ENCODE data around the gene MRPS23. TPM values are rescaled to one million over a fixed set of nuclear protein-coding genes. Genes with fewer than 3 reads are reported as not detected.
A peak's percentile ranks its signal among the peaks of the same experiment; 100 is the strongest.

MRPS23 gene
- total RNA-seq, 4 donors from 2014 or later: 12.2 to 17.8 (median 15.0) TPM

DNA sequence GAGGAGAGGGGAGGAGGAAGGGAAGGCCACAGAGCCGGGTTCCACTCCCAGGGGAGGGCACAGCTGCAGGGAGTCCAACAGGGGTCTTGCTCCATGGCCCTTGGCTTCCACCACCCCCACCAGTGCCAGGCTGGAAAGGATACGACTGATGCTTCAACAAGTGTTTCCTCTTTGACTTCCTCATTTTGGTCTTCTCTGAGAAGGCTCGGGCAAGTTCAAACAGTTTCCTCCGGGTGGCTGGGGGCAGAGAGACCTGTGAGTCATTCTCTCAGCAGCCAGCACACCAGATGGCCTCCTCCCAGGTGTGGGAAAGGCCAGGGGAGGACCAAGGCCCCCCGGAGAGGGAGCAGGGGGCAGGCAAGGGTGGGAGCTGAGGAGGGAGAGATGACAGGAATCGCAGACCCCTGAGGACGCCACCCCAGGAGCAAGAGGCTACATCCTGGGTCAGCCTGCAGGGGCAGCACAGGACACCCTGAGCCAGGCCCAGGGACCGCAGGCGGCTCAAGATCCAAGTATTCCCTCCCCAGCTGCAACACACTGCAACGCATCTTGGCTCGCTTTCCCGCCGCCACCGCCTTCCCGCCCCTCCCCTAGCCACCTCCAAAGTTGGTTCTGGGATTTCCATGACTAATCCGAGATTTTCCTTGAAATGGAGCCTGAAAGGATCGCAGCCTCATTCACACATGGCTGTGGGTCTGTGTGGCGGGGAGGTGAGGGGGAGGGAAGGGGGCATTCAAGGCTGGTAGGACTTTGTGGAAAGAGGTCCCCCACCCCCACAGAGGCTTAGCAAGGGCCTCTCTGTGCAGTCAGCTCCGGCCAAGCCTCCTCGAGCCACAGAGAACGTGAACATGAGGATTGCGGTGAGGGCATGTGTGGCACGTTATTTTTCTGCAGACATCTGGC is 18.4 kb upstream of the MRPS23 start:
- WGBS, 2 donors: 9 to 17% methylated on average over 23 of the region's 23 CpGs
- peak; percentile 79 to 95 for DNase-seq (ENCODE audit: low spot score in 2 of 2)
- intact Hi-C loops (cut with DNase I; ENCODE audit: low total_unique reads): no loop called here
- TF ChIP-seq, protein P1, sequence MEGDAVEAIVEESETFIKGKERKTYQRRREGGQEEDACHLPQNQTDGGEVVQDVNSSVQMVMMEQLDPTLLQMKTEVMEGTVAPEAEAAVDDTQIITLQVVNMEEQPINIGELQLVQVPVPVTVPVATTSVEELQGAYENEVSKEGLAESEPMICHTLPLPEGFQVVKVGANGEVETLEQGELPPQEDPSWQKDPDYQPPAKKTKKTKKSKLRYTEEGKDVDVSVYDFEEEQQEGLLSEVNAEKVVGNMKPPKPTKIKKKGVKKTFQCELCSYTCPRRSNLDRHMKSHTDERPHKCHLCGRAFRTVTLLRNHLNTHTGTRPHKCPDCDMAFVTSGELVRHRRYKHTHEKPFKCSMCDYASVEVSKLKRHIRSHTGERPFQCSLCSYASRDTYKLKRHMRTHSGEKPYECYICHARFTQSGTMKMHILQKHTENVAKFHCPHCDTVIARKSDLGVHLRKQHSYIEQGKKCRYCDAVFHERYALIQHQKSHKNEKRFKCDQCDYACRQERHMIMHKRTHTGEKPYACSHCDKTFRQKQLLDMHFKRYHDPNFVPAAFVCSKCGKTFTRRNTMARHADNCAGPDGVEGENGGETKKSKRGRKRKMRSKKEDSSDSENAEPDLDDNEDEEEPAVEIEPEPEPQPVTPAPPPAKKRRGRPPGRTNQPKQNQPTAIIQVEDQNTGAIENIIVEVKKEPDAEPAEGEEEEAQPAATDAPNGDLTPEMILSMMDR (IDR thresholded peaks at IDR 0.05): peak in 1 of 3 donors; percentile 36
- TF ChIP-seq POLR2A (IDR thresholded peaks at IDR 0.05): no peak
- H3K4me3 ChIP-seq (ENCODE audit: low read depth, poor library complexity, severe bottlenecking): no peak overlapping the region

DNA sequence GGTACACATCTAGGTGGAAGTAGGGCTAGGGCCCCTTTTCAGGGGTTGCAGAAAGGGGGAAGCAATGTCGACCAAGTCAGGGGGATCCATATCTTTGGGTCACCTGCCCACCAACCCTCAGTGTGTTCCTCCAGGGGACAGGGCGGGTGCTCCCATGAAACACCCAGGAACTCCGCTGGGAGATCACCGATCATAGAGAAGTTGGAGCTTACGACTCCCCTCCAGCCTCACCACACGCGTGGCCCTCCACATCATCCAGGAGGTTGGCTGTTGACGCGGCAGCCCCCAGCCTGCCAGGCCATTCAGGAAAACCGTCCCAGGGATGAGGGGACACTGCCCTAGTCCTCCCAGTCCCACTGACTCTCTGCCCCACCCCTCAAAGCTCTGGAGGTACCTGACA is 17.3 kb upstream of the MRPS23 start:
- no peak for TF ChIP-seq POLR2A (IDR thresholded peaks at IDR 0.05)
- TF ChIP-seq, protein P1 (IDR thresholded peaks at IDR 0.05): no peak

DNA sequence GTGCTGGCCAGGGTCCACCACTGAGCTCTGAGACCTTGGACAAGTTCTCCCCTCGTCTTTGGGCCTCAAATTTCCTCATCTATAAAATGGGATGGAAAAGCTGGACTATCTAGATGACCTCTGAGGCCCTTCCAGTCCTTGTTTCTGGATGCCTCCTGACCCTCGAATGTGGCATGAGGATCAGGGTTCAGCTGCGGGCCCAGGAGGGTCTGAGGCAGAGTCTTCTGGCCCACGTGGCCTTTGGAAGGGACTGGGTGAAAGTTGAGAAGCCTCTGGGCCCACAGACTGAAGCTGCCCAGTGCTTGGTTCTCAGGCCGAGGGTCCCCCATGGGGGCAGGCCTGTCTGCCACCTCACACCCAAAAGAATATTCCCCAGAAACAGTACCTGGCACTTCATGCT is 16.9 kb upstream of the MRPS23 start:
- 94 to 100% methylated on average over 5 of the region's 5 CpGs for WGBS, 2 donors
- intact Hi-C loops (cut with DNase I; ENCODE audit: low total_unique reads): no loop called here
- no peak for DNase-seq (ENCODE audit: low spot score in 2 of 2)

More for the DNA sequence above, 17.3 kb upstream of the MRPS23 start:
- 93 to 96% methylated on average over 10 of the region's 10 CpGs for WGBS, 2 donors
- intact Hi-C loops (cut with DNase I; ENCODE audit: low total_unique reads): no loop called here
- DNase-seq (ENCODE audit: low spot score in 2 of 2): no peak
- no peak overlapping the region for H3K4me3 ChIP-seq (ENCODE audit: low read depth, poor library complexity, severe bottlenecking)

DNA sequence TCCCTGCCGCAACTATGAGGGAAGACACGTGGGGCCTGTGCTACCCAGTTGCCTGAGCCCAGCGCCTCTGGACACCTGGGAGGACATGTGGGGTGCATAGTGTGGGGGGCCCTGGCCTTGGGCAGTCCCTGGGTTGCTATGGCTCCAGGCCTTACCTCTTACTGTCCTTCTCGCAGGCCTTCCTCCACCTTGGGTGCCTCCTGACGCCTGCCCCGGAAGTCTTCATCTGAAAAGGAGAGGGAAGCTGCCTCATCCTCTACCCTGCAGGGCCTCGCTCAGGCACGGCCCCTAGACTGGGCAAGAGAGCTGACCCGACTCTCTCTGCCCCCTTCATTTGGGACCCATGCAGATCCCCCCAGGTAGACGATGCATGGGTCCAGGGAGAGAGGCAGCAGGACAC is 16.5 kb upstream of the MRPS23 start:
- intact Hi-C loops (cut with DNase I; ENCODE audit: low total_unique reads): no loop called here
- DNase-seq (ENCODE audit: low spot score in 2 of 2): no peak
- TF ChIP-seq POLR2A (IDR thresholded peaks at IDR 0.05): no peak
- TF ChIP-seq, protein P1 (IDR thresholded peaks at IDR 0.05): no peak
- H3K4me3 ChIP-seq (ENCODE audit: low read depth, poor library complexity, severe bottlenecking): no peak overlapping the region
- 96 to 97% methylated on average over 10 of the region's 10 CpGs for WGBS, 2 donors

More for the DNA sequence above, 16.9 kb upstream of the MRPS23 start:
- H3K4me3 ChIP-seq (ENCODE audit: low read depth, poor library complexity, severe bottlenecking): no peak overlapping the region
- no peak for TF ChIP-seq POLR2A (IDR thresholded peaks at IDR 0.05)
- TF ChIP-seq, protein P1 (IDR thresholded peaks at IDR 0.05): no peak

DNA sequence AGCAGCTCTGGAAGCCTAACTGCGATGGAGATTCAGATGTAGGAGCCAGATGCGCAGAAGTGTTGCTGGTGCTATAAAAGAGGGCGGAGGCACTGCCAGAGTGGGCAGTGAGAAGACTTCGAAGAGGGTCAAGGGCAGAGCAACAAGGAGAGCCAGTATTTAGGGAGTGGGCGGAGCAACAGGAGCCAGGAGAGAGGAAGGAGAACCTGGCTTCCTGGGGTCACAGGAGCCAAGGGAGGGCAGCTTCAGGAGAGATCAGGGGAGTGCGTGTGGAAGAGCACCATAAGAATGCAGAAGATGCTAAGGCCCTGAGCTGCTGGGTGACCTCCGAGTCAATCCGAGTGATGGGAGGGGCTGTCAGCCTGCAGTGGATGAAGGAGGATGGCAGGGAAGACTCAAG is 14.4 kb upstream of the MRPS23 start:
- intact Hi-C loops (cut with DNase I; ENCODE audit: low total_unique reads): loop anchor here (5.0 kb wide), 1 partner anchor 133 kb away; no protein-coding TSS in a partner anchor
- TF ChIP-seq POLR2A (IDR thresholded peaks at IDR 0.05): no peak
- TF ChIP-seq, protein P1 (IDR thresholded peaks at IDR 0.05): no peak
- no peak for DNase-seq (ENCODE audit: low spot score in 2 of 2)
- WGBS, 2 donors: 86 to 91% methylated on average over 8 of the region's 8 CpGs
- no peak overlapping the region for H3K4me3 ChIP-seq (ENCODE audit: low read depth, poor library complexity, severe bottlenecking)
